GM21360 (cell line): ENCODE results near the gene NAGPA.

ENCODE experiments used
- ATAC-seq: cut with Tn5 transposase; IDR thresholded peaks from one replicate; pipeline ENCODE4 v1.9.1; 2021; ENCODE audit warnings: mild to moderate bottlenecking, moderate library complexity; ENCODE audit not compliant: unreplicated experiment

NAGPA gene

DNA sequence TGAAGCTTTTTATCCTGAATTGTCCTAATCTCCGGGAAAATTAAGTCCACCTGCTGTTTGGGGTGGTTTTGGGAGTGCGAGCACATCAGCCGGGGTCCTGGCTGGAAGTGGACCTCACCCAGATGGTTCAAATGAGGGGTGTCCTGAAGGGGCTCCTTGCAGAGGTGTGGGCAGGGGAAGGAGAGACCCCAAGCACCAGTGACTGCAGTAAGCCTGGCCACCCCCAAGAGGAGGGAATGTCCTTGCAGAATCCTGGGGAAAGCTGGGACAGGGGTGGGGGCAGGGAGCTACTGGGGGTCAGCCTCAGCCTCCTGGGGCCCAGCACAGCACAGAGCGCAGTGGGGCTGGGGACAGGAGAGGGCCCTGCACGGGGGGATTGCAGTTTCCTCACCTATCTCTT lies 29.4 kb downstream of the NAGPA start:
- ATAC-seq, result no peak

DNA sequence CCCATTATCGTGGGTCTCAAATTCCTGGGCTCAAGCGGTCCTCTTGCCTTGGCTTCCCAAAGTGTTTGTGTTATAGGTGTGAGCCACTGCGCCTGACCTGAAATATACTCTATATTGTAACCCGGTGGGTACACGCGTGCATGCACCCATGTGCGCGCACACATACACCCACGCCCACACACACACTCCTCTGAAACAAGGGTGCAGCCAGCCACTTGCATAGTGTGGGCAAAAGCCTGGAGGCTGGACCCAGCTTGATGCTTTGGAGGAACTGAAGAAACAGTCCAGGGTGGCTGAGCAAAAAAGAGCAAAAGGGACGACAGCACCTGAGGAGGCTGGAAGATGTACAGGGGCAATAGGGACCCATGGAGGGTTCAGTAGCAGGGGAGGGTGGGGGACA lies 29.9 kb downstream of the NAGPA start:
- no peak for ATAC-seq

GRCh38 chr16:5003211-5003610 lies 30.5 kb downstream of the NAGPA start:
- ATAC-seq, result no peak

DNA sequence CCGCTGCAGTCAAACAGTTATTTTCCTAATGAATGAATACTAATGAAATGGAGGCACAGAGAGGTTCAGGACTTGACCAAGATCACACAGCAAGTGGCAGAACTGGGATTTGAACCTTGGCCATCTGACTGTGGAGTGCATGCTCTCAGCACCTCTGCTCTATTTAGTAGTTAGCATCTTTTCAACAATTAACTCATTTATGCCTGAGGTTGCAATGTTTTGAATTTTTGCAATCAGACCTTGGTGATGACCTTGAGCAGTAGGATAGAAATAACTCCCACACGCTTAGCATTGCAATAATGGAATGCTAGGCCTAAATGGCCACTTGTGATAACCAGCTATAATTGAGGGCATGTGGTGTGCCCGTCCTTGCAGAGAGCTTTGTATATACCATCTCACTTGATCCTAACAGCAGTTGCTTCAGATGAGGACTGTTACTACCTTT lies 31.0 kb downstream of the NAGPA start:
- ATAC-seq, result no peak

DNA sequence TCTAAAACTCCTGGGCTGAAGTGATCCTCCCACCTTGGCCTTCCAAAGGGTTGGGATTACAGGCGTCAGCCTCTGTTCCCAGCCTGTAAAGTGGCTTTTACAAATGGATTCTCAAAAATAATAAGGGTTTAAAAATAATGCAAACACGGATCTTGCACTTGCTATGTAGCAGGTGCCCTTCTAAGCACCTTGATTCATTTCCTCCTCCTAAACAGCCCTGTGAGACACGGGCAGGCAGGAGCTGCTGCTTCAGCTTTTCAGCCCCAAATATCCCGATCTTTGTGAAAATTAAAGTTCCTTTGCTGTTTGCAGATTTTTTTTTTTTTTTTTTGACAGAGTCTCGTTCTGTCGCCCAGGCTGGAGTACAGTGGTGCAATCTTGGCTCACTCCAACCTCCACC lies 31.7 kb downstream of the NAGPA start:
- ATAC-seq, result no peak

GRCh38 chr16:5001571-5001970 lies 32.2 kb downstream of the NAGPA start:
- ATAC-seq, result no peak

DNA sequence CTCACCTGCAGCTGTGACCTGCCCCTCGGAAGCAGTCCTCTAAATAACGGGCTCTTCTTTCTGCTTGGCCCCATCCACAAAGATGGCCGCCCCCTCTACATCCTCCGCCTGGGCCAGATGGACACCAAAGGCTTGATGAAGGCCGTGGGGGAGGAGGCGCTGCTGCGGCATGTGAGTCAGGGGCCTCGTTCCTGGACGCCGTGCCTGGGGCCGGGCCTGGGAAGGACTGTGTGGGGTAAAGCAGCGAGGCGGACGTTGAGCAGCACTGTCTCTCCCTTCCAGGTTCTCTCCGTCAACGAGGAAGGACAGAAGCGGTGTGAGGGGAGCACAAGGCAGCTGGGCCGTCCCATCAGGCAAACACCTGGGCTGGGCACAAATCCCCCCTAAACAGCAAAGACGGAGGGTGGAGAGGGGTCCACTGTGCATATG lies 33.1 kb downstream of the NAGPA start:
- no peak for ATAC-seq

DNA sequence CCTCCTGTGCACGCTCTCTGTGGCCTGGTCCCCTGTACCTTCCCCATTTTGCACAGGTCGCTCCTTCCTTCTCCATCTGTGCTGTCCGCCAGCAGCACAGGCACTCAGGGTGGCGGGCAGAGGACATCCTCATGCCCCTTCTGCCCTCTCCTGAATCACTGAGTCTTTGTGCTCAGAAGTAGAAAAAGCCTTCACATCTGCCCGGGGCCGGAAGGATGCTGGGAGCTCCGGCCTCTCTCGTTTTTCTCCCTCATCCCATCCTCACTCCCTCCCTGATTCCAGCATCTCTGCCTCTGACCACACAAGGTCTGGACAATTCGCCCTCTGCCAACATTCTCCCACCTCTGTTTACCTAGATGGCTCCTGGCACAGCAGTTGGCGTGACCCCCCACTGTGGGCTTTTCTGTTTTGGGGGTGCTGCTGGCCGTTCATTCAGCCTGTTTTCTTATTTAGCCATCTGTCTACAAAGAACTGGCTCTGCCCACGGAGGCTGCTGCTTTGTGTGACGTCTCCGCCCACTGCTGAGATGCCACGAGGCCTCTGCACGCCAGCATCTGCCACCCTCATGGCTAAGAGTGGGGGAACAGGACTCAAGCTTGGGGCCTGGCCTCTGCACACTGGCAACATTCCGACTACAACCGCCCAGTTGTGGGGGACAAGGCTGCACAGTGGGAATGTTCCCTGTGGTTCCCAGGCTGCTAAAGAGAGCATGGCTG lies 38.9 kb downstream of the NAGPA start:
- ATAC-seq, result no peak

DNA sequence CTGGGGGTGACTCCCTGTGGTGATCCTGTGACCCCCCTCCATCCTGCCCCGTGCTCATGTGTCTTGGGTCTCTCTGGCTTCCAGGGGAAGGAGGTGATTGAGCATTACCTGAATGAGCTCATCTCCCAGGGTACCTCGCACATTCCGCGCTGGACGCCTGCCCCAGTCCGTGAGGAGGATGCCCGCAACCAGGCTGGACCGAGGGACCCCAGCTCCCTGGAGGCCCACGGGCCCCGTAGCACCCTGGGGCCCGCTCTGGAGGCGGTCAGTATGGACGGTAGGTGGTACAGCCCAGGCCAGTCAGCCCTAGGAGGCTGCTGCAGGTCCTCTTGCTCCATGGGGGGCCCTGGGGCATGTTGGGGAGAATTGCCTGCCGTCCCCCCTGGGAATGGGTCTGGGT lies 42.0 kb downstream of the NAGPA start:
- no peak for ATAC-seq

DNA sequence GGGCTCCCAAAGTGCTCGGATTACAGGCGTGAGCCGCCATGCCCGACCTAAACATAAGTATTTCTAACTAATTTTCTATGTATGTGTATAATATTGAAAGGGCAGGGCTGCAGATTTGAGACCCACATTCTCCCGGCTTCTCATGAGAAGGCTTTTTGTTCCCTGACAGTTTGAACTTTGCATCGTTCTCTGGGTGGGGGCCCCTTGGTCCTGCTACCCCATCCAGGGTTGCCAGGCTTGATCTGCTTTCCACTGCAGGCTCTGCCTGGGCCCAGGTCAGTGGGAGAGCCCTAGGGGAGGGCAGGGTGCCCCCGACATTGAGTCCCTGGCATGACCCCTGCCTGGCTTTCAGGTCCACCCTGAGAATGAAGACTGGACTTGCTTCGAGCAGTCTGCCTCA lies 43.3 kb downstream of the NAGPA start:
- no peak for ATAC-seq

GRCh38 chr16:4989391-4990006 lies 44.2 kb downstream of the NAGPA start:
- no peak for ATAC-seq

- no peak for ATAC-seq
Measured at GRCh38 chr16:4988647-4989046, 45.1 kb downstream of the NAGPA start.

DNA sequence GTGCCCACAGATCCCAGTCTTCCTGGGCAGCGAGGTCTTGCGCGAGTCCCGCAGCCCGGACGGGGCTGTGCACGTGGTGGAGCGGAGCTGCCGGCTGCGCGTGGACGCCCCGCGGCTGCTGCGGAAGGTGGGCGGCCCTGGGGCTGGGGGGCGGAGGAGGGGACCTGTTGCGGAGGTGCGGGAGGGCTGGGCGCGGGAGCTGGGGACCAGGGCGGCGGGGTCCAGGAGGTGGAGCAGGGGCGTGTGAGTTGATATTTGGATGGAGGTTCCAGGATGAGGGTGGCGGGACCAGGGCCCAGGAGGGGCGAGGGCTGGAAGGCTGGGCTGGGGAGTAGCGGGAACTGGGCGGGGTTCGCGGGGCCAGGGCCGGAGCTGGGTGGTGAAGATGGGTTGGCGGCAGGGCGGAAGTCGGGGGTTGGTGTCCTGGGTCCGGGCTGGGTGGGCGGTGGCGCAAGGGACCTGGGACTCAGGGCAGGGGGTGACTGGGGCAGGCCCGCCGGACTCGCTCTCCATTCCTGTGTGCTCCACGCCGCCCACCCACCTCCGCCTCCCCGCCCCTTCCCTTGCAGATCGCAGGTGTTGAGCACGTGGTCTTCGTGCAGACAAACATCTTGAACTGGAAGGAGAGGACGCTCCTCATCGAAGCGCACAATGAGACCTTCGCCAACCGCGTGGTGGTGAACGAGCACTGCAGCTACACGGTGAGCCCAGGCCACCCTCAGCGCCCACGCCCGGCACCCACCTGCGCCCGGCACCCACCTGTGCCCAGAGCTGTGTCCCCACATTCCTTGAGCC lies 46.0 kb downstream of the NAGPA start:
- no peak for ATAC-seq

DNA sequence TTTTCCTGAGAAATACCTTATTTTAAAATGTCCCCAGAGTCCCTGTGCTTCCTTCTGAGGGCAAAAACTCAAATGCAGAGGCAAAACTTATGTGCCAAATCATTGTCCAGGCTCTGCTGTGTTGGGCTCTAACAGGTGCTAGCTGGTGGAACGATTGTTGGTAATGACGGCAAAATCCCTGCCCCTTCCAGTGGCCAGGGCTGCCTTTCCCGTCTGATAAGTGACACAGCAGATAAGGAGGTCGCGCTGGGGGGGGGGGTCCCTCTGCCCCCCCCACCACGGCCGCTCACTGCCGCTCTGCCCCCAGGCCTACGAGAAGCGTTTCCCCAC lies 46.5 kb downstream of the NAGPA start:
- no peak for ATAC-seq

- ATAC-seq, result no peak
Measured at GRCh38 chr16:4984174-4984990, 49.4 kb downstream of the NAGPA start.

- ATAC-seq, result no peak
Measured at GRCh38 chr16:4982056-4982867, 51.5 kb downstream of the NAGPA start.

DNA sequence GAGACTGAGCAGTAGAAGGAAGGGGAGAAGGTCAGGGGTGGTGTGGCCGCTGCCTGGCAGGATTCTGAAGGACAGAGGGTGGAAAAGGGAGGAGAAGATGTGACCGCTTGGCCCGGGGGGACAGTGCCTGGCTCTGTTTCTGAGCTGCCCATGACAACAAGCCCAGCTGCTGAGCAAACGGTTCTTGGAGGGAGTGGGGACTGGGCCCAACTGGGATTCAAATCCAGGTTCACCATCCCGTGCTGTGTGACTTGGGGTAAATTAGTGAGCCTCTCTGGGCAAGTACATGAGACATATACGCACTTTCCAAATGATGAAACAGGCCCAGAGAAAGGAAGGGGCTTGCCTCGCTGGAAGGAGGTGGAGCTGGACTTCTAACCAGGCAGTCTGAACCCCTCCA lies 52.3 kb downstream of the NAGPA start:
- no peak for ATAC-seq

DNA sequence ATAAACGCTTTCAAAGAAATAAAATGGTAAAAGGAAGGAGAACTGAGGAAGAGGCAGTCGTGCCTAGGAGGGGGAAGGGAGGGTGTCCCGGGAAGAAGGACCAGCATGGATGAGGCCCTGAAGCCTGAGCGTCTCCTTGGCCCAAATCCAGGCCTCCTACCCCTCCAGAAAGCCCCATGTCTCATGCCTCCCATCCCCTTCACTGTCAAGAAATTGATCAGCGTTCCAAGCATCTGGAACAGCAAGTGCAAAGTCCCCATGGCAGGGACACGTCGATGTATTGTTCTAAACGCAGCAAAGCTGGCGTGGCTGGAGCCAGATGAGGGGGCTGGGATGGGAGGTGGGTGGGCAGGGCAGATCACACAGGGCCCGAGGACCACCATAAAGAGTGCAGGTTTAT lies 53.0 kb downstream of the NAGPA start:
- no peak for ATAC-seq

GRCh38 chr16:4979736-4980660 lies 53.7 kb downstream of the NAGPA start:
- ATAC-seq, result no peak
